DMS53 (cell line): Measurements from ENCODE around the gene RHBDL1.
"Not testable (repeated sequence)": the region's sequence is repeated elsewhere in the genome, so short reads cannot be mapped to it uniquely, and the experiment has no call there.

ENCODE experiments used
- DNase-seq: peaks from one replicate; lab custom pipeline; 2025; lab: John Stamatoyannopoulos, UW

RHBDL1 gene

DNA sequence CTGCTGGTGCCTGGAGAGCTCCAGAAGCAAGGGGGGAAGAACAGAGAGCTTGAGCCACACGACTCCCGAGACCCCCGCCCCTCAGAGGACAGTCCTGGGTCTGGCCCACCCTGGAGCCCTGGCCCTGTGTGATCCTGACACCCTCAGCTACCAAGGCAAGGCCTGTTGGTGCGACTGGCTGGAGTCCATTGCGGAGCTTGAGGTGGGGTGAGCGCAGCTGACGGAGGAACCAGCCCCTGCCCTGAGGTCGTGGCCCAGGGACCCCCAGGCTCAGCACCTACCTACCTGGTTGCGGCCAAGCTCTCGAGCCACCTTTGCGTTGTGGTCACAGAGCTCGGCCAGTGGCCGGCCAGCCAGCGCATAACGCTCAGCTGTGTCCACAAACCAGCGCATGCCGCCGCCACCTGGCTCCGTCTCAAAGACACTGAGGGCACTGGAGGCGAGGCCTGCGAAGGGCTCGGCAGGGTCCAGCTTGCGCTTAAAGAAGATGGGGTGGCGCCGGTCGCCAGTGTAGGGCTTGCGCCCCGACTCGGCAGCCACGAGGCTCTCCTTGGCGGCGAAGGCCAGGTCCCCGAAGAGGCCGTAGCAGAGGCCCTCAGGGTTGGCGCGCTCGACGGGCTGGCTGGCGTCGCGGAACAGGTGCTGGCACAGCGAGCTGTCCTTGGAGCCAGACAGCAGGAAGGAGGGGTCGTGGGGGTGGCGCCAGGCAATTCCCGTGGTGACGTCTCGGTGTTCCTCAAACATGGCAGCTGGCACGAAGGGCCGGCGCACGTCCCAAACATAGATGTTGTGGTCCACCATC is 11.2 kb downstream of the RHBDL1 start:
- DNase-seq = no peak

DNA sequence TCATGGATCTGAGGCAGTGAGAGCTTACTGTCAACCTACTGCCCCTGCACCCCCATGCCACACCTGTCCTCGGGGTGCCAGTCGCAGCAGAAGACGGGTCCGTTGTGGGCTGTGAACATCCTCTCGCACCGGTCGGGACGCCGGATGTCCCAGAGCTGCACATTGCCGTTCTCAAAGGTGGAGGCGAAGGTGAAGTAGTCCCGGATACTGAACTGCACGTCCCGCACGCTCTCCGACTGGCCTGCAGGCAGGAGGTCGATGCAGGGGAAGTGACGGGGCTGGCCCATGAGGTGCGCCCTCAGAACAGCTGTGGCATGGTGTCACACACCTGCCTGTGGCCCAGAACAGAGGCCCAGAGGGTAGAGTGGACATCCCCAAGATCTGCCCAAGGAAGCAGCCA is 12.0 kb downstream of the RHBDL1 start:
- no peak for DNase-seq

DNA sequence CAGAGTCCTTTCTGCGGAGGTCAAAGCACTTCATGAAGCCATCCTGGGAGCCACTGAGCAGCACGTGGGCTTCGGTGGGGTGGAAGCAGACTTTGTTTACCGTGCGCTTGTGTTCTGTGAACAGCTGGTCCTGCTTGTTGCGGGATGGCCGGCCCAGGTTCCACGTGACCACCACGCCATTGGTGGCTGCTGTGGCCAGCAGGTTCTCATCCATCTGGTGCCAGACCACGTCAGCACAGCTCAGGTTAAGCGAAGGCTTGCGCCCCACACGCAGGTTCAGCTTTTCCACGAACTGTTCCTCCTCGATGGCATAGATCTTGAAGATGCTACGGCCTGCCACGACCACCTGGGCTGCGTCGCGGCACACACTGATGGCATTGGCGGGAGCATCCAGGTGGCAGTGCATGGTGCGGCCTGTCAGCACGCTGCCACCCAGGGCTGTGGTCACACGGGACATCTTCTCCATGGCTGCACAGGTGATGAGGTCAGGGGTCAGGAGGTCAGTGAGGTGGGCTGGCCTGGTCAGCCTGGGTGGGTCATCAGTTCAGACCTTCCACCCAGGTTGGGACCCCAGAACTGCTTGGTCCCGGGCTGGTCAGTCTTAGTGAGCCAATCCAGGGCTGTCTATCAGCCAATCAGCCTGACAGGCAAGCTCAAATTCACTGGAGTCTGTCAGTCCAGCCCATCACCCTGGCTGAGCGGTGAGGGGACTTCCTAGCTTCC is 13.9 kb downstream of the RHBDL1 start:
- peak; percentile 51 for DNase-seq

DNA sequence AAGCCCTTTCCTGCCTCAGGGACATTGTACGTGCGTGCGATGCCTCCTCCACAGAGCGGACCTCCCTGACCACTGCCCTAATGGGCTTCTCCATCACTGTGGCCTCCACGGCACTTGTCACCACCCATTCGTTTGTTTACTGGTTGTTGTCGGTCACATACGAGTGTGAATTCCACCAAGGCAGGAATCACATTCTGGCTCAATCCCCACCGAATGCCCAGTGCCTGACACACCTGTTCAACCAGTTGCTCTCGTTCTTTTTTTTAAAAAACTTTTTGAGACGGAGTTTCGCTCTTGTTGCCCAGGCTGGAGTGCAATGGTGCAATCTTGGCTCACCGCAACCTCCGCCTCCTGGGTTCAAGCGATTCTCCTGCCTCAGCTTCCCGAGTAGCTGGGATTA is 15.8 kb downstream of the RHBDL1 start:
- DNase-seq = not testable (repeated sequence)

DNA sequence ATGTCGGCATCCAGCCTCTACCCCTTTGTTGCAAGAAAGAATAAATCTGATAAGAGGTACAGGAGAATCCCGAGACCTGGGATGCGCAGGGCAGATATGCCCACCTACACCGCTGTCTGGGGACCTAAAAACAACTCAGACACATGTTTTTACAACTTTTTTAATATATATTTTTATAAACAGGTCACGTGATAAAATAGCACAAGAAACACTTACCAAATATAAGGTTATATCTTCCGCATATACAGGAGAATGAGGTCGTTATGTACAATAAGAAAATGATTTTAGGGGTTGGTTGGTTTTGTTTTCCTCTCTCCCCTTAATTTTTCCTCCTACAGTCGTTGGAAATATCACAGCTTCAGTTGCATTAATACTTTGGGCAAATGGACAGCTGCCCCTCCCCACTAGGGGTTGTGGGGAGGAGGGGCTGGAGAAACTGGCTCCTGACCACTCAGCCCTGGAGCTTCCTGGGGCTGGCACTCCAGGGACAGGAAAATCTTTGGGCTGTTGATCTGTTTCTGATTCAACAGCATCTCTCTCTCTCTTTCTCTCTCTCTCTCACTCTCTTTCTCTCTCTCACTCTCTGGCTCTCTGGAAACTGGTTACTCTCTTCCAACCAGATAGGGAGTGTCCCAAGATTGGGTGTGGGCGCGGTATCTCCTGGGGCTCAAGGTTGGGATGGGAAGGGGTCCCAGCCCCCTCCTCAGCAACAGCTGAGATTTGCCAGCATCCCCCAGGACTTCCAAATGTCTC is 17.1 kb downstream of the RHBDL1 start:
- peak; percentile 40 for DNase-seq

DNA sequence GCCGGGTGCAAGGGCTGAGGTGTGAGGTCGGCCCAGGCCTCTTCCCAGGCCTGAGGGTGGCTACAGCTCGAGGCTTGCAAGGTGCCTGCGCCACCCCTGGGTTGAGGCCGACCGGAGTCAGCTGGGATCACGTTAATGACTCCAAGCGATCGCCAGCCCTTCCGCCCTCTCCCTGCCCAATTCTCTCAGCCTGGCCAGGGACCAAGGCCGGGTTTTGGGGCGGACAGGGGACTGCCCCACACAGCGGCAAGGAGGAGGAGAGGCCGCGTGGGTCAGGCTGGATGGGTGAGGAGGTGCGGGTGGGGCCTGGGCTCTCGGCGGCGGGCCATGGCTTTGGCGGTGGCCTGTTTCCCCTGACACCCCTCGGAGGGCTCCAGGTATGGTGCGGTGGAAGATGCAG is 17.9 kb downstream of the RHBDL1 start:
- peak; percentile 42 for DNase-seq

DNA sequence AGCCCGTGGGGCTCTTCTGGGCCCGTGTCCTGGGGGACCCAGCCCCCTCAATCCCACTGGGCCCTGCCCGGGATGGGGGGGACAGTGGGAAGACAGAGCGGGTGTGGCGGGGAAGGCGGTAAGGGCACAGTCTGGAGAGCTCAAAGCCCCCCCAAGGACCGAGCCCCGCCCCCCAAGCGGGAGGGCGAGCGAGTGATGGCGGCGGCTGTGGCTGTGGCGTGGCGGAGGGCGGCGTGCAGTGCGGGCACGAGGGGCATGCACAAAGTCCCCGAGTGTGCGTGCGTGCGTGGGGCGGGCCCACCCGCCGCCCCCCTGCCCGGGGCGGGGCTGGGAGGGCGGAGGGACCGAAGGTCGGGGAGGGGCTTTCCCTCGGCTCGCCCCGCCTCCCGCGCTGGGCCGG is 18.3 kb downstream of the RHBDL1 start:
- DNase-seq = no peak

DNA sequence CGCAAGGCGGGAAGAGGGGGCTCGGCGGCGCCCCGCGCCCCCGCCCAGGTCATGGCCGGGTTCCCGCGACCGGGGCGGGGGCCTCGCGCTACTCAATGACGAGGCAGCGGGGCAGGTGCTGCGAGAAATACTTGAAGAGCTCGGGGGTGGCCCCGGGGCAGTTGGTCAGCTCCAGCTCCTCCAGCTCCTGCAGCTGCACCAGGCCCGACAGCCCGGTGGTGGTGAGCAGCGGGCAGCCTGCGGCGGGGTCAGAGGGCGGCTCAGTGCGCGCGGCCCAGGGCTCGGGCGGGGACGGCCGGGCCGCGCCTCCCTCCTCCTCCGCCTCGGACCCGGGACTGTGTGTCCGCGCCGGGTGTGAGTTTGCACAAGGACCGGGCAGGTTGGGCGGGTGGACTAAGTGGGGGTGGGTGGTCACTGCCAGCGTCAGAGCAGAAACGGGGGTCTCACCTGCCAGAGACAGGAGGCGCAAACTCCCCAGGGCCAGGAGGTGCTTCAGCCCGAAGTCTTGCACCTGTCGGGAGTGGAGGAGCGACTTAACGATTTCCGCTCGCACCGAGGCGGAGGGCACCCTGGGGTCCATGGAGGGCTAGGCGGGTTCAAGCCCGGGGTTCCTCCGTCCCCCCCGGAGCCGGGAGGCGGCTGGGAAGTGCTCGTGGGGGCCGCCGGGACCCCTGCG is 18.9 kb downstream of the RHBDL1 start:
- DNase-seq = no peak

DNA sequence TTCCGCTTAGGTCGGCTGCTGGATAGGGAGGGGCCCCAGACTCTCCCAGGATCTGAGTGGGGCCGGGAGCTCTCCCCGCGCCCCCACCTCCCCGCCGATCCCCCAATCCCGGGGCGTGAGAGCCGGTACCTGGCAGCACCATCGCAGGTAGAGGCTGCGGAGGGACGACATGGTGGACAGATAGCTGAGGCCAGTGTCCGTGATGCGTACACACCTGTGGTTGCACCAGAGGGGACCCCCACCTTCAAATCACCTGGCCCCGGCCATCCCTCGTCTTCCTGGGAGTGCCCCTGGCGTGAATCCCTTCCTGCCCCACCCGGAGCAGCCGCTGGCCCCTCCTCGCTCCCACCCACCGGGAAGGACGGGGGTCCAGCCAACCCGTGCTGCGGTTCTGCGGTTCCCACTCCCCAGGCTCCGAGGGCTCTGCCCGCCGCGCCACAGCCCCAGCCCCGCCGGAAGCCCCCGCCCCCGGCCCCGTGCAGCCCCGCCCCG is 19.4 kb downstream of the RHBDL1 start:
- no peak for DNase-seq

DNA sequence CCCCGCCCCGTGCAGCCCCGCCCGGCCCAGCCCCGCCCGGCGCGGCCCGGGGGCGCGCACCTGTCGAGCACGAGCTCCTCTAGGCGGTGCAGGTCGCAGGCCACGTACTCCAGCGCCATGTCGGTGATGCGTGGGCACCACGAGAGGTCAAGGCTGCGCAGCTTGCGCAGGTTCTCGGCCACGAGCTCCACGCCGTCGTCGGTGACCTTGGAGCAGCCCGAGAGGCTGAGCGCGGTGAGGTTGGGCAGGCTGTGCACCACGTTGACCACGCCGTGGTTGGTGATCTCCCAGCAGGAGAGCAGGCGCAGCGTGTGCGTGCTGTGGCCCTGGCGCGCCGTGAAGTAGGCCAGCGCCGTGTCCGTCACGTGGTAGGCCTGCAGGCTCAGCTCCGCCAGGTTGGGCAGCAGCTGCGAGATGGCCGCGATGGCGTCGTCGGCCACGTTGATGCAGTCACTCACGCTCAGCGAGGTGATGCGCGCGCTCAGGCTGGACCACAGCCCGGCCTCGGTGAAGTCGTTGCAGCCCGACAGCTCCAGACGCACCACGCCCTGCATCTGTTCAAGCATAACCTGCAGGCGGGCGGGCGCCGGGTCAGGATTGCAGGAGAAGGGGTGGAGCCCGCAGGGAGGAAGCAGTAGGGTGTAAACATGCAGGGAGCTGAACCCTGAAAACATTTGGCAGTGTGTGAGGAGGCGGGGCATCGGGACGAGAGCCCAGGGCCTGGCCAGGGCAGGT is 20.1 kb downstream of the RHBDL1 start:
- peak; percentile 95 for DNase-seq

DNA sequence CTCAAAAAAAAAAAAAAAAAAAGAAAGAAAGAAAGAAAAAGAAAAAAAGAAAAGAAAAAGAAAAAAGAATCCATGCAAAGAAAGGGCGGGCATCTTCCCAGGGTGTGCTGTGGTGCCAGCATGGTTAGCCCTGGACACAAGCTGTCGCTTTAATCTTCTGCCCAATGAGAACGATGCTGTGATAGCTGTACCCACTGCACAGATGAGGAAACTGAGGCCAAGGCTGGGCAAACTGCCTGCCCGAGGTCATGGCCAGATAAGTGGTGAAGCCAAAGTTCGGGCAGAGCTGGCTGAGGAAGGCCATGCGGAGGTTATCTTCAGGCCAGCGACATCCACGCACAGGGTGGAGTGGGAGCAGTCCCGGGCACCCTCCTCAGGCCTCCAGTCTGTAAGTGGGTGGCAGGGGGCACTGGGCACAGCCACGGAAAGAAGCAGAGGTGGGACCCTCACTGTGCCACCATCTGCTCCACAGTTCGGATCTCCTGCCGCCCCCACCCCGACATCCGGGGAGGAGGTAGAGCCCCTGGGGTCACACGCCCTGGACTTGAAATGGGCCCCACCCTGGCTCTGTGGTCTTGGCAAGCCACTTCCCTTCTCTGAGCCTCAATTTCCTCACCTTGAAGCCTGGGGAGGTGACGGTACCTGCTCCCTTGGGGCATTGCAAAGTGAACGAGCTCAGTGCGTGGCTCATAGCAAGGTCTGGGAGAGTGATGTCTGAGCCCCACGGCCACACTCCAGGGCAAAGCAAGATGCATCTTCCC is 23.6 kb downstream of the RHBDL1 start:
- no peak for DNase-seq

DNA sequence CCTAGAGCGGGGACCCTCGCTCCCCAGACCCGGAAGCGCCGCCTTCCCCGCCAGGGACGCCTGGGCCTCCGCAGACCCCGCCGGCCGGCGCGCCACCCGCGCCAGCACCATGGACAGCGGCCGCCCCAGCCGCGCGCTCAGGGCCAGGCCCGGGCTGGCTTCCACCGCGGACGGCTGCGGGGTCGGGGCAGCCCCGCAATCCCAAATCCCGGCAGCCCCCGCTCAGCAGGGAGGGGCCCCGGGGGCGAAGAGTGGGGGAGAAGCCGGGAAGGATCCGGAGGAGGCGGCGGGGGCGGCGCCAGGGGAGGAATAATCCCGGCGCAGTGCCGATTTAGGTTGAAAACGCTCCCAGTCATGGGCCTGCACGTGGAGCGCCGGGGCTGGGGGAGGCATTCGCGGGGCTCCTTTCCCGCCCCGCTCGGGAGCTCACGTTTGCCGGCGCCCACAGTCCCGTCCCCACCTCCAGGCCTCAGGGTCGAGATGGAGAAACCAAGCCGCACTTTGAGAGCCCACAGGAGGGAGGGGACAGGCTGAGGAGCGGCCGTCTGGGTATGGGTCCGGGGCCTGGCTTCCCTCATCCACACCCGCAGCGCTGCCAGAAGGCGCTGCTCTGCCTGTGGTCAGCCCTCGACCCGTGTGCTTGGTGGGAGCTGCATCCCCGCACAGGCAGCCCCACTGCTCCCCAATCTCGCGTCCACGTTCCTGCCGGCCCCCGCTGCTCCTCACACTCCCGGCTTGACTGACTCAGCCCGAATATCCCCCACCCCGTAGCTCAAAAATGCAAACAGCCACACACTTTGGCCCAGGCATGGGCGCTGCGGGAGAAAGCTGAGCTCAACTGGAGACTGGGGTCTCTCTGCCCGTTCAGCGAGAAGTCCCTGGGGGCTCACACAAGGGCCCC is 25.5 kb downstream of the RHBDL1 start:
- DNase-seq = no peak

DNA sequence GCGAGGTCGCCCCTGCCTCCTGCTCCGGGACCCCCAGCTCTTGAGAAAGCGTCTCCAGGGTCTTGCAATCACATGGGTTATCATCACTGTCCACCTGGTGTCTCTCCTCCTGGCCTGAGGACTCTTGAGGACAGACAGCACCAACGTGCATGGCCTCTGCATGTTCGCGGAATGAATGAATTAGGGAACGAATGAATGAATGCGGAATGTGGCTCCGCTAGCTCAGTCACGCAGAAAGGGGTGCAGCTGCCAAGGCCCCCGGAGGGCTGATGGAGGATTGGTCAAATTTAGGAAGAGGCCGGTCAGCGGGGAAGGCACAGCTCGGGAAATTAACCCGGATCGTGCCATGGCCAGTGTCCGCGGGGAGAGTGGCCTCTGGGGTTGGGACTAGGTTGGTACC is 26.9 kb downstream of the RHBDL1 start:
- DNase-seq = no peak

DNA sequence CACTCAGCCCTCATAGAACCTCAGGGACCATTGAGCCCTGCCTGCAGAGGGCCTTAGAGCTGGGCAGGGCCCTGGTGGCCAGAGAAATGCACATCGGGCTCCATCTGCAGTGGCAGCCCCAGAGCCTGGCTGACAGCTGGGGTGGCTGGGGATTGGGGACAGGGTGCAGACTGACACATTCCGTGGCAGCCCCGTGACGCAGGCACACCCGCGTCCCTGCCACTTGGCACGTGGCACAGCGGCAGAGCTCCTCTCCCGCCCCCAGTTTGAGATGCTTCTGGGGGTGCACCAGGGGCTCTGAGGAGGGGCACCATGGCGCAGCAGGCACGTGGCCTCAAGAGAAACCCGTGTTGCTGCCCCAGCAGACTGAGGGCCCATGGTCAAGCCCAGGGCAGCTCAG is 27.9 kb downstream of the RHBDL1 start:
- DNase-seq = no peak

DNA sequence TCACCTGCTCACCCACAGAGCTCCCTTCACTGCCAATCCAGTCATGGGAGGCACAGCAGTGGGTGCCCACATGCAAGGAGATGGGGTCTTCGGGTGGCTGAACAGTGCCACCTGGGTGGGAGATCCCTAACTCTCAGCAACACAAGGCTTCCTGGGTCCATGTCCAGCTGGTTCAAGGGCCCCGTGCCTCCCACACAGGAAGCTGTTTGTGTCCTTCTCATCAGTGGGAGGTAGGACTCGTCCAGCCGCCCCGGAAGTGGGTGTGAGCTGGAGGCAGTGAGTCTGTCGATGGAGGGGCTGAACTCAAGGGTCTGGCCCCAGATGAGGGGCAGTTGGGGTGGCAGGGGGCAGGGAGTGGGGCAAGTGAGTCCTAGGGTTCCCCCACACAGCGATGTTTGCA is 28.6 kb downstream of the RHBDL1 start:
- no peak for DNase-seq

DNA sequence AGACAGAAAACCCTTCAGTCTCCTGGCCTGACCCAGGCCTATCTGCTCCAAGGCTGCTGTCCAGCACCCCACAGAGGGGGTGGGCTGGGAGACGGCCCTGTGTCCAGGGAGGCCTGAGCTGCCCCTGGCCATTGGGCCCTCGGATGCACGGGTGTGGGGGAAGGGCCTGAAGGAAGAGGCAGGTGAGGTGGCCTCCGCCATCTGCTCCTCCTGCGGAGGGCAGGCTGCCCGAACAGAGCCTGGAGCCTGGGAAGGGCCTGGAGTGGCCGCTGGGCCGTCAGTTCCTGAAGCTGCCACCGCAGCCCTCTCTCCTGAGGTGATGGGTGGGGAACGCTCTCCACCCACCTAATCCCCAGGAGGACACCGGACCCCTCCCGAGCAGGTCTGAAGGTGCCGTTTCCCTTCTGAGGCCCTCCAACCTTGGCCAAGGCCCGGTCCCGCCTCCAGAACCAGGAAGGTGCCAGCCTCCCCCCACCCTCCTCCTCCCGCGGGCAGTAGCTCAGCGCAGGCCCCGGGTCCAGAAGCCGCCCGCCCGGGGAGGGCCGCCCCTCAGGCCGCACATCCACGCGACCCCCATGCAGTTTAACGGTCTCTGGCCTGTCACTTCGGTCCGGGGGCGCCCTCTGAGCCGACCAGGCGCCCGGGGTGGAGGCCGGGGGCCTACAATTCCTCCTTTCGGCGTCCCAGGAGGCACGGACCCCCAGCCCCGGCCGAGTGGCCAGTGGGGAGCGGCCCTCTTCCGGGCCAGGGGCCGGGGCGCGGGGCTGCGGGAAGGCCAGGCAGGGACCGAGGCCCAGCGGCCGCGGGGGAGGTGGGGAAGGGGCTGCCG is 29.3 kb downstream of the RHBDL1 start:
- peak; percentile 72 for DNase-seq

DNA sequence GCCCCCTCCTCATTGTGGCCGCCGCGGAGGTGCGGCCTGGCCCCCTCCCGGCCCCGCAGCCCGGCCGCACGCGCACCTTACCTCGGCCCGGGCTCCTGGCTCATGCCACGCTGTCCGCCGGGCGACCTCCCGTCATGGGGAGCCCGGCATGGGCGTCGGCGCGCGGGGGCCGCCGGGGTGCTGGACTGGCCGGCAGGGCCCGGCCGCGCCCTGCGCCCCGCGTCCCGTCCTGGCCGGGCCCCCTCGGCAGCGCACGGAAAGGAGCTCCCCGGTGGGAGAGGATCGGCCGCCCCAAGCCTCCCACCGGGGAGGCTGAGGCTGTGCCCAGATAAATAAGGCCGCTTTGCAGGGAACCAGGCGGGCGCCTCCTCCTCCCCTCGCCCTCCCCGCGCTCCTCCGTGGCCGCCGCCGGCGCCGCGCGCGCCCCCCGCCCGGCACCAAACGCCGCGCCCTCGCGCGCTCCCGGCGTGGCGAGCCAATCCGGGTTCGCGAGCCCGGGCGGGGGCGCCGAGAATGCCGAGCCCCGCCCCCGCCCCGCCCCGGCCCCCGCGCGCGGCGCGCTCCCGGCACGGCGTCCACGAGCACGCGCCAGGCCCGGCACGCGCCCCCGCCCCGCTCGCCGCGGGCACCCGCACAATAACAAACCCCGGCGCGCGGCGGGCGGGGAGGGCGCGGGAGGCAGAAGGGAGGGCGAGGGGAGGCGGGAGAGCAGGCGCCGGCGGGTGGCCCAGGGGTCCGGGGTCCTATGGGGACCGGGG is 30.1 kb downstream of the RHBDL1 start, which contains the start of gene FBXL16:
Gene FBXL16 (minus strand): TSS at position 371 of the 758 bp plus-strand sequence. CDS start 8,396 bp downstream, outside the sequence.
- DNase-seq = peak; percentile 86
